ENCODE measurements around the gene SH3RF3. TPM values are rescaled to one million over a fixed set of nuclear protein-coding genes. Genes with fewer than 3 reads are reported as not detected.

Gene SH3RF3
- total RNA-seq, 4 donors from 2014 or later = 2.2 to 6.1 (median 4.2) TPM

- H3K4me1 ChIP-seq = peaks cover 16% of the 10 kb centered on the region
- no peaks in the 10 kb centered on the region for H3K27me3 ChIP-seq
- no peak for TF ChIP-seq CTCF (IDR thresholded peaks at IDR 0.05)
- TF ChIP-seq POLR2A (IDR thresholded peaks at IDR 0.05) = no peak
- TF ChIP-seq EP300 (IDR thresholded peaks at IDR 0.05) = no peak
- no peak for TF ChIP-seq POLR2AphosphoS5 (IDR thresholded peaks at IDR 0.05)
- no peaks in the 10 kb centered on the region for H3K36me3 ChIP-seq
- 88% methylated on average over 9 of the region's 9 CpGs for WGBS
- H3K4me3 ChIP-seq = no peak overlapping the region
- H3K9me3 ChIP-seq = no peaks in the 10 kb centered on the region
- H3K27ac ChIP-seq = no peak overlapping the region
- no peak for DNase-seq (ENCODE audit: low spot score in 2 of 2)
These were observed 57.7 kb downstream of the SH3RF3 start for GRCh38 chr2:109186656-109187250.

DNA sequence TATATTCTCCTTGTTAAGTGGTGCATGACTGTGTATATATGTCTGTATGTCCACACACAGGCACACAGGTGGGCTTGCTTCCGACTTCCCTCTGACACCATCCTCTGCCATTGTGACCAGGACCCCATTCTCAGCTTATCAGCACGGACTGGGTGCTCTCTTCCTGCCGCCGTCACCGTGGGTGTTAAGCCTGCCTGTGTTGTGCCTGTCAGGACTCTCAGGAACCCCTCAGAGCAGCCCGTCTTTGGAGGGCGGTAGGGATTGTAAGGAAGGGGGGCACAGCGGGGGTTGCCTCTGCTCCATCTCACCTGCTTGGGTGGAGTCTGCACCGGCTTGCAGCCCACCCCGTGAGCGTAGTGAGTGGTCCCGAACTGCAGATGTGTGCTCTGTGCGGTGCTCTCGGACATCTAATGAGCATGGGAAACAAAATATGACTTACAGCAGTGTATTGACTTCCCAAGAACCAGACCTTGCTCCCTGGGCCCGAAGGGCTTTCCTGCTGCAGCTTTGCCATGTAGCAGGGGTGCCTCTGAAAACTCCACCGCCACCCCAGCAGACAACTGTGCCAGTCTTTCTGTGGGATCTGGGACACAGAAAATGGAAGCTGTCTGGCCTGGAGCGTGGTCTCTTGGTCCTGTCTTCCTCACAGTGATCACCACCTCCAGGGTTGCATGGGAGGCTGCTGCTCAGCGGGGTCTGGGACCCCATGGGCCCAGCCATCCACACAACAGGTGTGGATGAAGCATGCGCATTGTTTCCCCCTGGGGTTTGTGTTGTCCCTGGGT is 58.9 kb downstream of the SH3RF3 start:
- WGBS = 88% methylated on average over 12 of the region's 19 CpGs

DNA sequence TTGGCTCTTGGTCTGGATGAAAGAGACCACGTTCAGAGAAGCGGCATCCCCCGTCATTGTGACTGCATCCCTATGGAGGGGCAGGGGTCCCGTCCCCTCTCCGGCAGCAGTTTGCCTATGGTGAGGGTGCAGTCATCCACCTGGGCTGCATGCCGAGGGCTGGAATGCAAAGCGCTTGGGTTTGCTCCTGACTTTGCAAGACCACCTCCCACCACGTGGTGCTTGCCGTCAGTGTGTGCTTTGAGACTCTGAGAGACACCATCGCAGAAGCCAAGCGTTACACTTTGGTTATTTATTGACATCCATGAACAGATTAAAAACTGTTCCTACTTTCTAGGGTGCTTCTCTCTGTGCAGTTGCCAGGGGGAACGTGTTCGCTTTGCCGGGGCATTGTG is 59.5 kb downstream of the SH3RF3 start:
- TF ChIP-seq EP300 (IDR thresholded peaks at IDR 0.05) (no peak), POLR2AphosphoS5 (IDR thresholded peaks at IDR 0.05) (no peak), POLR2A (IDR thresholded peaks at IDR 0.05) (no peak), CTCF (IDR thresholded peaks at IDR 0.05) (no peak)

More for the DNA sequence above, 58.9 kb downstream of the SH3RF3 start:
- TF ChIP-seq EP300 (IDR thresholded peaks at IDR 0.05) = no peak
- no peak for TF ChIP-seq POLR2A (IDR thresholded peaks at IDR 0.05)
- TF ChIP-seq CTCF (IDR thresholded peaks at IDR 0.05) = no peak
- no peak for TF ChIP-seq POLR2AphosphoS5 (IDR thresholded peaks at IDR 0.05)
- H3K4me3 ChIP-seq = no peak overlapping the region
- no peaks in the 10 kb centered on the region for H3K9me3 ChIP-seq
- H3K4me1 ChIP-seq = peaks cover 16% of the 10 kb centered on the region
- H3K27ac ChIP-seq = no peak overlapping the region
- no peaks in the 10 kb centered on the region for H3K36me3 ChIP-seq
- DNase-seq (ENCODE audit: low spot score in 2 of 2) = no peak
- no peaks in the 10 kb centered on the region for H3K27me3 ChIP-seq

GRCh38 chr2:109188898-109189297 is 59.9 kb downstream of the SH3RF3 start:
- no peak overlapping the region for H3K4me3 ChIP-seq
- no peak for DNase-seq (ENCODE audit: low spot score in 2 of 2)
- no peaks in the 10 kb centered on the region for H3K9me3 ChIP-seq
- H3K27me3 ChIP-seq = no peaks in the 10 kb centered on the region
- peaks cover 16% of the 10 kb centered on the region for H3K4me1 ChIP-seq
- TF ChIP-seq CTCF (IDR thresholded peaks at IDR 0.05) (no peak), POLR2AphosphoS5 (IDR thresholded peaks at IDR 0.05) (no peak), POLR2A (IDR thresholded peaks at IDR 0.05) (no peak), EP300 (IDR thresholded peaks at IDR 0.05) (no peak)
- no peaks in the 10 kb centered on the region for H3K36me3 ChIP-seq
- 96% methylated on average over 4 of the region's 4 CpGs for WGBS
- no peak overlapping the region for H3K27ac ChIP-seq

More for the DNA sequence above, 59.5 kb downstream of the SH3RF3 start:
- no peaks in the 10 kb centered on the region for H3K27me3 ChIP-seq
- H3K36me3 ChIP-seq = no peaks in the 10 kb centered on the region
- DNase-seq (ENCODE audit: low spot score in 2 of 2) = no peak
- H3K9me3 ChIP-seq = no peaks in the 10 kb centered on the region
- no peak overlapping the region for H3K27ac ChIP-seq
- H3K4me1 ChIP-seq = peaks cover 16% of the 10 kb centered on the region
- WGBS = 77% methylated on average over 10 of the region's 14 CpGs
- no peak overlapping the region for H3K4me3 ChIP-seq

GRCh38 chr2:109189751-109190150 is 60.7 kb downstream of the SH3RF3 start:
- H3K36me3 ChIP-seq = no peaks in the 10 kb centered on the region
- DNase-seq (ENCODE audit: low spot score in 2 of 2) = no peak
- no peaks in the 10 kb centered on the region for H3K9me3 ChIP-seq
- H3K27ac ChIP-seq = no peak overlapping the region
- no peaks in the 10 kb centered on the region for H3K27me3 ChIP-seq
- 92% methylated on average over 5 of the region's 5 CpGs for WGBS
- H3K4me1 ChIP-seq = peaks cover 16% of the 10 kb centered on the region
- H3K4me3 ChIP-seq = no peak overlapping the region
- TF ChIP-seq POLR2AphosphoS5 (IDR thresholded peaks at IDR 0.05) = no peak
- TF ChIP-seq CTCF (IDR thresholded peaks at IDR 0.05) = no peak
- TF ChIP-seq EP300 (IDR thresholded peaks at IDR 0.05) = no peak
- no peak for TF ChIP-seq POLR2A (IDR thresholded peaks at IDR 0.05)
